Spleen (tissue), 7 donors: ENCODE measurements around the gene PHYKPL.

Source experiments
- POLR2A ChIP-seq, 3 donors: fragments of 450-650 bp; IDR thresholded peaks; one replicate each; pipeline ENCODE4 v1.5.1; 2017; ENCODE audit warnings: antibody characterized with exemption in 3 of 3, mild to moderate bottlenecking in 1 of 3
- TF ChIP-seq, protein P1 (sequence below), 11 experiments: fragments of 200-600 bp in 7 of 11; fragments of 450-650 bp in 4 of 11; sonication (generic) in 4 of 11; IDR thresholded peaks in 8 of 11; conservative IDR thresholded peaks in 3 of 11; 1 replicate in 7 of 11; 2 replicates in 4 of 11; pipeline versions ENCODE4 v1.4.0 to v1.8.0; 2016 to 2021; ENCODE audit warnings: antibody characterized with exemption in 11 of 11, inconsistent platforms in 4 of 11, mild to moderate bottlenecking in 1 of 11
- donor health status: DM: no; HTN: no; CAD: no; lungs with moderate emphysema.
- donor health status: DM: no; HTN: no; CAD: no.
- donor health status: DM: no; HTN: no; CAD: no.

- no peak for TF ChIP-seq POLR2A (IDR thresholded peaks at IDR 0.05)
- TF ChIP-seq, protein P1, sequence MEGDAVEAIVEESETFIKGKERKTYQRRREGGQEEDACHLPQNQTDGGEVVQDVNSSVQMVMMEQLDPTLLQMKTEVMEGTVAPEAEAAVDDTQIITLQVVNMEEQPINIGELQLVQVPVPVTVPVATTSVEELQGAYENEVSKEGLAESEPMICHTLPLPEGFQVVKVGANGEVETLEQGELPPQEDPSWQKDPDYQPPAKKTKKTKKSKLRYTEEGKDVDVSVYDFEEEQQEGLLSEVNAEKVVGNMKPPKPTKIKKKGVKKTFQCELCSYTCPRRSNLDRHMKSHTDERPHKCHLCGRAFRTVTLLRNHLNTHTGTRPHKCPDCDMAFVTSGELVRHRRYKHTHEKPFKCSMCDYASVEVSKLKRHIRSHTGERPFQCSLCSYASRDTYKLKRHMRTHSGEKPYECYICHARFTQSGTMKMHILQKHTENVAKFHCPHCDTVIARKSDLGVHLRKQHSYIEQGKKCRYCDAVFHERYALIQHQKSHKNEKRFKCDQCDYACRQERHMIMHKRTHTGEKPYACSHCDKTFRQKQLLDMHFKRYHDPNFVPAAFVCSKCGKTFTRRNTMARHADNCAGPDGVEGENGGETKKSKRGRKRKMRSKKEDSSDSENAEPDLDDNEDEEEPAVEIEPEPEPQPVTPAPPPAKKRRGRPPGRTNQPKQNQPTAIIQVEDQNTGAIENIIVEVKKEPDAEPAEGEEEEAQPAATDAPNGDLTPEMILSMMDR (IDR thresholded peaks at IDR 0.05 in 8 of 11, conservative IDR thresholded peaks at IDR 0.05 in 3 of 11): no peak
Observed at GRCh38 chr5:178216088-178216534, 16.5 kb downstream of the PHYKPL start.
